A375 (cell line): ENCODE data around the gene ALG2. TPM values are rescaled to one million over a fixed set of nuclear protein-coding genes. Genes with fewer than 3 reads are reported as not detected.

Experiments
- small RNA-seq: library from RNA; depleted of rRNA; stranded (forward); fragments of <200 nt; gene quantifications from one replicate; pipeline ENCODE3, GENCODE V24; 2014
- total RNA-seq: library from RNA; depleted of rRNA; stranded (reverse); fragments of >200 nt; shearing (Covaris generic); gene quantifications from 2 replicates; pipeline ENCODE4 v1.2.3, GENCODE V29; 2014; rRNA removed

The ALG2 gene
- total RNA-seq = 35.6 and 36.6 TPM in 2 replicates

GRCh38 chr9:99221621-99222415 lies at the start of gene ALG2, which contains the start of gene SEC61B:
Gene ALG2 (minus strand): TSS chr9:99221942. CDS start chr9:99221894, 48 bp downstream.
Gene SEC61B (plus strand): TSS chr9:99222282. CDS start chr9:99222364, 82 bp downstream.

Small RNA genes within 50 kb of the gene (small RNA-seq; reads per million reads assigned to genes)
- gene RN7SL794P = not detected

Other genes with a start within 250 kb of the ALG2 start
- 8.7 and 10.1 TPM in 2 replicates for gene TGFBR1, start 116.8 kb downstream of the ALG2 start, total RNA-seq
- 73.2 and 90.9 TPM in 2 replicates for gene SEC61B, start 340 bp upstream of the ALG2 start, total RNA-seq